GM23248 (cell line): ENCODE results near the gene ADRB2. TPM values are rescaled to one million over a fixed set of nuclear protein-coding genes. Genes with fewer than 3 reads are reported as not detected.

ENCODE experiments used
- DNase-seq: peaks from one replicate; pipeline ENCODE4 v3.0.0-alpha.2; 2015
- H2AFZ ChIP-seq: fragments of 200-600 bp; sonication (generic); 2 replicates; pipeline ENCODE4 v1.6.1; 2016; ENCODE audit warnings: antibody characterized with exemption
- H3F3A ChIP-seq: fragments of 200-600 bp; sonication (generic); 2 replicates; pipeline ENCODE4 v1.6.1; 2016; ENCODE audit warnings: mild to moderate bottlenecking, antibody characterized with exemption, mixed run types; ENCODE audit not compliant: insufficient read depth
- H3K27ac ChIP-seq: fragments of 200-600 bp; sonication (generic); 2 replicates; pipeline ENCODE4 v1.5.1; 2016; ENCODE audit warnings: mild to moderate bottlenecking
- H3K27me3 ChIP-seq: fragments of 200-600 bp; sonication (generic); replicated peaks from 2 replicates; pipeline ENCODE4 v1.6.1; 2016; ENCODE audit warnings: mild to moderate bottlenecking; ENCODE audit not compliant: insufficient read depth
- H3K36me3 ChIP-seq: fragments of 200-600 bp; sonication (generic); 2 replicates; pipeline ENCODE4 v1.6.1; 2016; ENCODE audit warnings: low read depth, mild to moderate bottlenecking
- H3K4me1 ChIP-seq: fragments of 200-600 bp; sonication (generic); 2 replicates; pipeline ENCODE4 v1.6.1; 2016; ENCODE audit warnings: mild to moderate bottlenecking; ENCODE audit not compliant: insufficient read depth
- H3K4me2 ChIP-seq: fragments of 200-600 bp; sonication (generic); one replicate; pipeline ENCODE4 v1.6.1; 2016; ENCODE audit warnings: mild to moderate bottlenecking; ENCODE audit not compliant: unreplicated experiment
- H3K4me3 ChIP-seq: fragments of 200-600 bp; sonication (generic); 2 replicates; pipeline ENCODE4 v1.5.1; 2016; ENCODE audit warnings: mild to moderate bottlenecking
- H3K79me2 ChIP-seq: fragments of 200-600 bp; sonication (generic); 2 replicates; pipeline ENCODE4 v1.6.1; 2016; ENCODE audit warnings: mild to moderate bottlenecking; ENCODE audit not compliant: insufficient read depth
- H3K9ac ChIP-seq: fragments of 200-600 bp; sonication (generic); 2 replicates; pipeline ENCODE4 v1.6.1; 2016; ENCODE audit warnings: mild to moderate bottlenecking
- H3K9me2 ChIP-seq: fragments of 200-600 bp; sonication (generic); 2 replicates; pipeline ENCODE4 v1.6.1; 2016; ENCODE audit warnings: mixed run types, mild to moderate bottlenecking, moderate library complexity; ENCODE audit not compliant: insufficient read depth
- H3K9me3 ChIP-seq: fragments of 200-600 bp; sonication (generic); one replicate; pipeline ENCODE4 v1.6.1; 2017; ENCODE audit warnings: low read depth
- H4K20me1 ChIP-seq: fragments of 200-600 bp; sonication (generic); 2 replicates; pipeline ENCODE4 v1.6.0; 2016; ENCODE audit not compliant: insufficient read depth
- EZH2 ChIP-seq: fragments of 200-600 bp; sonication (generic); IDR thresholded peaks from 2 replicates; pipeline ENCODE4 v1.6.1; 2018; ENCODE audit warnings: antibody characterized with exemption, mild to moderate bottlenecking; ENCODE audit not compliant: insufficient read depth, poor library complexity, severe bottlenecking
- EZH2phosphoT487 ChIP-seq: fragments of 200-600 bp; sonication (generic); IDR thresholded peaks from 2 replicates; pipeline ENCODE4 v1.6.1; 2018; ENCODE audit warnings: antibody characterized with exemption, moderate library complexity, mild to moderate bottlenecking, low read depth; ENCODE audit not compliant: insufficient read depth
- WGBS, 2 experiments: methylation state at CpG; one replicate each; pipeline ENCODE4 v1.1.6; 2015 to 2017; ENCODE audit warnings: low lambda C conversion rate in 2 of 2, low coverage in 1 of 2; ENCODE audit errors: missing lambda C conversion rate in 2 of 2; 5-methylcytosine and 5-hydroxymethylcytosine counted together
- in situ Hi-C: fragments of 300-500 bp; cut with MboI; formaldehyde crosslinking; loops from 2 replicates; pipeline ENCODE4 v1.15.0; 2020
- polyA plus RNA-seq: library from polyadenylated mRNA; unstranded; fragments of >200 nt; fragmentation: Nextera tagmentation; extraction: Ambion mirVana; gene quantifications from 2 replicates; pipeline ENCODE4 v1.2.1, GENCODE V29; 2016
- total RNA-seq: library from RNA; depleted of rRNA; stranded (reverse); fragments of >200 nt; shearing (Covaris generic); gene quantifications from 2 replicates; pipeline ENCODE4 v1.2.3, GENCODE V29; 2014

ADRB2 gene
- total and polyA plus RNA-seq, 2 experiments from 2014 or later: 0.19 to 0.65 TPM

DNA sequence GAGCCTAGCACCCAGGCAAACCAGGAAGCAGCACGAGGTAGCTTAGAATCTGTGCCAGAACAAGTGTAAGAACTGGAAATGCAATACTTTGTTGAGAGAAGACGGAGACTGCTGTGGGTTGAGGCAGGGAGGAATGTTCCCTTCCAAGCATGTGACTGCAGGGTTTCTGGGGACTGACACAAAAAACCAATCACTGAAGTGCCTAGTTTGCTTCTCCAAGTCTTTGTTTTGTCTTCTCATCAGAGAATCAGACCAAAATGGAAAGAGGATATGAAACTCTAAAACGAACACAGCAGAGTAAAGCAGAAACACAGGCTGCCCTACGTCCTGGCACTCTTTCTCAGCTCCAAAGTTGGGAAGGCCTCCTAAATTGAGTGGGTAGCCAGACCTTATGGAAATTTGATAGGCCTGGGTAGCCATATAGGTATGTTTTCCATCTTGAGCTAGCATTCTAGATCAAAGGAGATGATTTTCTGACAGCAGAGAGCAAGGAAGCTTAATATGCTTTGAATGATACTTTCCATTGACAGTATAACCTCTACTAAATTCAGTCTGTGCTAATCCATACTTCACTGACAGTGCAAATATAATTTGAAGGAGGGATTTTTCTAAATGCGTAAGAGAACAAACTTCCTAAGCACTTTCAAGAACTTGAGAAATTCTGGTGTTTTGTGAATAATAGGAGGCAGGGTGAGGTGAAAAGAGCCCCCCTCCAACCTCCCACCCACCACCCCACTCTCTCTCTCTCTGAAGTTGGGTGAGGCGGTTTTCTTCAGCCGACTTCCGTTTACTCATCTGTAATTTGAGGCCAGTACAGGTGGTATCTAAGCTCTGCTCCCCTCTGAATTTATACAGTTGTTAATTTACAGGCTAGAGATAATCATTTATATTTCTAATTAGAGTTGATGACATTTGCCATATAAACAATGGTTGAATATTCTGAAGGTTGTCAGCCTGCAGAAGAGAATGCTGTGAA lies 5.5 kb downstream of the ADRB2 start:
- no peaks in the 10 kb centered on the region for H4K20me1 ChIP-seq
- H3K4me1 ChIP-seq: no peaks in the 10 kb centered on the region
- H3K27me3 ChIP-seq: peaks cover 15% of the 10 kb centered on the region
- no peak for DNase-seq
- no peaks in the 10 kb centered on the region for H3K9me3 ChIP-seq
- WGBS, 2 experiments: 80 to 85% methylated on average over 8 of the region's 8 CpGs
- no peak overlapping the region for H3K9ac ChIP-seq
- H2AFZ ChIP-seq: no peak overlapping the region
- H3K36me3 ChIP-seq: no peaks in the 10 kb centered on the region
- no peaks in the 10 kb centered on the region for H3K9me2 ChIP-seq
- H3F3A ChIP-seq: no peaks in the 10 kb centered on the region
- no peak overlapping the region for H3K4me3 ChIP-seq
- H3K27ac ChIP-seq: no peak overlapping the region
- no peaks in the 10 kb centered on the region for H3K79me2 ChIP-seq
- in situ Hi-C loops: no loop called here
- no peak overlapping the region for H3K4me2 ChIP-seq
- TF ChIP-seq EZH2phosphoT487 (no peak), EZH2 (no peak)

GRCh38 chr5:148833122-148833521 lies 6.7 kb downstream of the ADRB2 start:
- Histone ChIP-seq H3K4me2 (no peak overlapping the region), H3F3A (no peaks in the 10 kb centered on the region), H3K9ac (no peak overlapping the region), H3K9me3 (no peaks in the 10 kb centered on the region), H3K4me3 (no peak overlapping the region), H3K27me3 (peaks cover 15% of the 10 kb centered on the region), H3K27ac (no peak overlapping the region), H4K20me1 (no peaks in the 10 kb centered on the region), H3K4me1 (no peaks in the 10 kb centered on the region), H3K36me3 (no peaks in the 10 kb centered on the region), H3K9me2 (no peaks in the 10 kb centered on the region), H3K79me2 (no peaks in the 10 kb centered on the region), H2AFZ (no peak overlapping the region)
- in situ Hi-C loops: no loop called here
- 71 to 72% methylated on average over 2 of the region's 2 CpGs for WGBS, 2 experiments
- DNase-seq: no peak
- TF ChIP-seq EZH2: no peak
- TF ChIP-seq EZH2phosphoT487: no peak

DNA sequence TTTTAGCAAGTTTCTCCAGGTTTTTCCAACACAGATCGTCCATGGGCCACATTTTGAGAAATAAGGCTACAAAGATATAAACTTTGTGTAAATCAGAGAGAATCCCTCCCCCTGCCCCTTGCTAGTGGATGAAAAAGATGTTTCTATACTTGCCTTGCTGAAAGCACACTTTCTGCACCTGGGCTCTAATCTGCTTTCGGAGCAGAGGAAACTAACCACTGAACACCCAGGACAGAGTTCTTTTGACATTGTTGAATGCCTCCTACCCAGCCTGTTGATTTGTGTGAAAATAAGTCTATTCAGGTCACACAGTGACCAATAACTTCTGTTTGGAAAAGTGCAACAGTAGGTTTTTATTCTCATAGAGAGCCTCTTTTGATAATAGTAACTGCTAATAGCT lies 7.5 kb downstream of the ADRB2 start:
- H3K79me2 ChIP-seq: no peaks in the 10 kb centered on the region
- in situ Hi-C loops: no loop called here

DNA sequence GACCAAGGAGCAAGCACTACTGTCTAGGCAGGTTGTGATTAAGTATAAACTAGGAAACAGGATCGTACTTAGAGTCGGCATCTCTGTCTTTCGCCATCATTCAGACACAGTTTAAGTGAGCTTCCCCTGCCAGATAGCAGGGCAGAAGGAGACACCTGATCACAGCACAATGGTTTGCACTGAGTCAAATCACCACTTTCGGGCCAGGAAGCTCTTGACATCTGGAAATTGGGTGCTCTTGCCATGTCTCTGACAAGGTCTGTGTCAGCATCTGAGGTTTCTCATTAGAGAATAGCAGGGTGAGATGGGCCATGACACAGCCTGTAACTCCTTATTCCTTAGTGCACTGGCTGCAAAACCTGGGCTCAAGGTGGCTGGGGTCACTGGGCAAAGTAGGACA lies 8.3 kb downstream of the ADRB2 start:
- H3K9me2 ChIP-seq: no peaks in the 10 kb centered on the region
- H3K9me3 ChIP-seq: no peaks in the 10 kb centered on the region
- no peak overlapping the region for H3K4me2 ChIP-seq
- H3K36me3 ChIP-seq: no peaks in the 10 kb centered on the region
- no peaks in the 10 kb centered on the region for H3F3A ChIP-seq
- H3K4me3 ChIP-seq: no peak overlapping the region
- H3K4me1 ChIP-seq: no peaks in the 10 kb centered on the region
- H2AFZ ChIP-seq: no peak overlapping the region
- WGBS, 2 experiments: 96% methylated on average over 4 of the region's 4 CpGs
- in situ Hi-C loops: no loop called here
- no peaks in the 10 kb centered on the region for H3K79me2 ChIP-seq
- H4K20me1 ChIP-seq: no peaks in the 10 kb centered on the region
- no peak for DNase-seq
- H3K9ac ChIP-seq: no peak overlapping the region
- no peak overlapping the region for H3K27ac ChIP-seq
- TF ChIP-seq EZH2 (no peak), EZH2phosphoT487 (no peak)
- H3K27me3 ChIP-seq: peaks cover 9% of the 10 kb centered on the region; the same call in 1 of the 2 replicates

More for the DNA sequence above, 7.5 kb downstream of the ADRB2 start:
- DNase-seq: no peak
- H3K4me3 ChIP-seq: no peak overlapping the region
- no peaks in the 10 kb centered on the region for H3K9me2 ChIP-seq
- H3K4me1 ChIP-seq: no peaks in the 10 kb centered on the region
- H3K36me3 ChIP-seq: no peaks in the 10 kb centered on the region
- TF ChIP-seq EZH2phosphoT487: no peak
- no peak for TF ChIP-seq EZH2
- H3K9me3 ChIP-seq: no peaks in the 10 kb centered on the region
- H3F3A ChIP-seq: no peaks in the 10 kb centered on the region
- 80 to 87% methylated on average over 2 of the region's 2 CpGs for WGBS, 2 experiments
- H3K27ac ChIP-seq: no peak overlapping the region
- H2AFZ ChIP-seq: no peak overlapping the region
- H4K20me1 ChIP-seq: no peaks in the 10 kb centered on the region
- no peak overlapping the region for H3K9ac ChIP-seq
- H3K27me3 ChIP-seq: peaks cover 9% of the 10 kb centered on the region; the same call in 1 of the 2 replicates
- no peak overlapping the region for H3K4me2 ChIP-seq
